ENCODE results near the gene SNTA1. TPM values are rescaled to one million over a fixed set of nuclear protein-coding genes. Genes with fewer than 3 reads are reported as not detected.
"Not testable (repeated sequence)": the region's sequence is repeated elsewhere in the genome, so short reads cannot be mapped to it uniquely, and the experiment has no call there.

The SNTA1 gene
- total RNA-seq, 1 experiment from 2014 or later, result 32.4 TPM

DNA sequence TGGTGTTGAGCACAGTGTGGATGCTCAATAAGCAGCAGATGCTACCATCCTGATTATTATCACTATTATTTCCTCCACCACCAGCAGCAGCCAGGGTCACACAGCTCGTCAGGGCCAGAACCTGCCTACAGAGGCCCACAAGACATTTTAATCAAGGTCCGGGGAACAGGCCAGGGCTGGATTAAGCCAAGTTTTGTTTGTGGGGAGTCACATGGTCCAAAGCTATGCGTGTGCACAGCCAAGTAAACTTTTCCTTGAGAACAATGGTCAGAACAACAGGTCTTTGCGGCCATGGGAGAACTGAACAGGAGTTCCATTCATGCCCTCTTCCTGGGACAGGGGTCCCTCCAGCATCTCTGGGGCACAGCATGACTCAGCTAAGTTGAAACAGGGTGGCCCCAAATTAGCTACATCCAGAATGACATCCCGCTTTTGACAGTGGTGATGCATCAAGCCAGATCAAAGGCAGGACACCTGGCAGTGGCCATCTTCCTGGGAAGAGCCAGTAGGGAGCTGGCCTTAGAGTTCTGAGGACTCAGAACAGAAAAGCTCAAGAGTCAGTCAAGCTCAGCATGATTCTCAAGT, 11.7 kb downstream of the SNTA1 start:
- DNase-seq (ENCODE audit: low read depth), result no peak

DNA sequence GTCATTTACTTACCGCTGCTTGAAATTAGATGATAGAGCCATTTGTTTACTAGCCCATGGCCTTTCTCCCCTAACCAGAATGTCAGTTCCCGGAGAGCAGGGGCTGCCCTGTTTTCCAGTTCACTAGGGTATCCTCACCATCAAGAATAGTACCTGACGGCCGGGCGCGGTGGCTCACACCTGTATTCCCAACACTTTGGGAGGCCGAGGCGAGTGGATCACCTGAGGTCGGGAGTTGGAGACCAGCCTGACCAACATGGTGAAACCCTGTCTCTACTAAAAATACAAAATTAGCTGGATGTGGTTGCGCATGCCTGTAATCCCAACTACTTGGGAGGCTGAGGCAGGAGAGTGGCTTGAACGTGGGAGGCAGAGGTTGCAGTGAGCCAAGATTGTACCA, 19.7 kb downstream of the SNTA1 start:
- not testable (repeated sequence) for DNase-seq (ENCODE audit: low read depth)

DNA sequence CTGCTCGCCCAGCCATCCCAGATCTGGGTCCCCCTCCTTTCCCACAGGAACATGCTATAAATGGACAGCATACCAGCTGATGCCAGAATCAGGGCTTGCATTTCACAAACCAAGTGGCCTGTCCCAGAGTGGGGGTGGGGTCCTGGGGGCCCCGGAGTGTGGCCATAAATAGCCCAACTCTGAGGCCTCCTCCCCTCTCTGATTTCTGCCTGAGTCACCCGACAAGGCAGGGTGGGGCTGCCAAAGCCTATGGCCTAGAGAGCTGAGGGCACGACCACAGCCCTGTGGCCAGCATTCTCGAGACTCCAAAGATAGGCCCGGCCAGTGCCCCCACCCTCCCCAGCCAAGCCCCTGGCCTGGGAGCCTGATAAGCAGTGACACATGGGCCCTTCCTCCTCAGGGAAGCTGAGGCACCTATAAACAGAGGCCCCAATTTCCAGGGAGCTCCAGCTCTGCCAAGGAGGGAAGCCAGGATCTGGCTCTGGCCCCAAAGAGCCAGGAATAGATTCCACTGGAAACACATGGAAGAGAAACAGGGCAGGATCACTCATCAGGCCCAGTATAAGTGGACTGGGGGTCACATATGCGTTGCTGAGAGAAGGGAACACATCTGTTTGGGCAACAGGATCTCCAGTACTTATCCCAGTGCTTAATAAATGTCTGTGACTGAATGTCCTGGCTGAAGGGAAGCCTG, 20.3 kb downstream of the SNTA1 start:
- DNase-seq (ENCODE audit: low read depth), result peak; percentile 83

DNA sequence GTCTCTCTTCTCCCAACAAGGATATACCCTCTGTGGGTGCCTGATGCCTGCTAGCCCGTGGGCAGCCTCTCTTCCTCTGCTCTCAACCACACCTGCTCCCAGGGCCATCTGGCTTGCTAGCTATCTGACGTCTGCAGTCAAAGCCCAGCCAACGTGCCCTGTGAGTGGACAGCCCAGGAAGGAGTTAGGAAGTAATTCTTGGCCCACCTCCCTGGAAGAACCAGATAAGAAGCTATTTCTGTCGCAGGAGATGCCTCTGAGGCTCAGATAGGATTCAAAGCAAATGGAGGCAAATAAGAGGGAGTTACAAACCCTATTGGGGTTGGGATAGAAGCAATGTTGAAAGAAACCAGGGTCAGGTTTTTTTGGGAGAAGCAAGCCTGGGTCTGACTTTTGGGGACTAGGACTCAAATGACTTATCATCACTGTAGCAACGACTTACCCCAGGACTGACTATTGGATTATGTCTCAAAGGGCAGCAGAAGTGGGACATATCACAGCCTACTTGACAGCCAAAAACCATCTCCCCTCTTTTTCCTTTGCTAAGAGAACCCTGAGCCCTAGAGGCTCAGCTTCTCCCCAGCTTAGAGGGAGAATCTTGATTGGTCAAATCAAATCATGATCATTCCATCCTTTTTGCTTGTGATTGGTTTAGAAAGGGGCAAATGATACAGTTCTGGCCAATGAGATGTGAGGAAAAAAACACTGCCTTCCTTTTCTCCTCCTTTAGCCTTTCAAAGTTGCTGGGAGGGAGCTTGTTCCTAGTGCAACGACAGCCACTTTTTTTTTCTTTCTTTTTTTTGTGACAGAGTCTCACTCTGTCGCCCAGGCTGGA, 24.2 kb downstream of the SNTA1 start:
- no peak for DNase-seq (ENCODE audit: low read depth)

DNA sequence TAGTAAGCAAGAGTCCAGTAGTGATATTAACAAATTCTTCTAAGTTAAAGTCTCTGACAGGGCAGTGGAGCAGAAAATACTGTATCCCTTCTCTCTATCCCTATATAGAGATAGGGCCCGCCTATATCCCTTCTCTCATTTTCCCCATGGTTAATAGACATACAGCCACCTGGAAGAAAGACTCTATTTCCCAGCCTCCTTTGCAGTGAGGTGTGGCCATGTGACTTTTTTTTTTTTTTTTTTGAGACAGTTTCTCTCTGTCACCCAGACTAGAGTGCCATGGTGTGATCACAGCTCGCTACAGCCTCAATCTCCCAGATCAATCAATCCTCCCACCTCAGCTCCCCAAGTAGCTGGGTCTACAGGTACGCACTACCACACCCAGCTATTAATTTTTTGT, 25.5 kb downstream of the SNTA1 start:
- DNase-seq (ENCODE audit: low read depth), result no peak

DNA sequence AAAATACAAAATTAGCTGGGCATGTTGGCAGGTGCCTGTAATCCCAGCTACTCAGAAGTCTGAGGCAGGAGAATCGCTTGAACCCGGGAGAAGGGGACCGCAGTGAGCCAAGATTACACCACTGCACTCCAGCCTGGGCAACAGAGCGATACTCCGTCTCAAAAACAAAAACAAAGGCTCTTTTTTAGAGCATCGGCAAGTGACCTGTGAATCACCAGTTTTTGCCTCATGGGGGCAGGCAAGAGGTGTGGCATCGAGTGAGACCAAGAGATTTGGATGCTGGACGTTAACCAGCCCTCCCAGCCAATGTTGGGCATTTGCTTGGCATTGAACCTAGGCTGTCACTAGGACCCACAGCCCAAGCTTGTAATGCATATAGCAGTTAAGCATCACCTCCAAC, 27.6 kb downstream of the SNTA1 start:
- DNase-seq (ENCODE audit: low read depth), result peak; percentile 55

DNA sequence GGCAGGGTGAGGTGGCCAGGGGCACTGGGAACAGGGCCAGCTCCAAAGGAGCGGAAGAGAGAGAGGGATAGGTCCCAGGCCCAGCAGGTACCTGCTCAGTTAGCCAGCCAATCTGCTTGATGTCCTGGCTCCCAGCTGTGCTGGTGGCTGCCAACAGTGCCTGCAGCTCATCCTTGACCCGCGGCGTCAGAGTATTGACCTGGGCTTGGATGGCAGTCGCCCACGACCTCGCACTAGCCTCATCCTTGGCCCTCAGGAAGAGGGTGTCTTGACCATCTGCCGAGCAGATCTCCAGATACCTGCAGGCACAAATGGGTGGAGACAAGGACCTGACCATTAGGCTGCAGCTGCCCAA, 31.1 kb downstream of the SNTA1 start:
- no peak for DNase-seq (ENCODE audit: low read depth)

DNA sequence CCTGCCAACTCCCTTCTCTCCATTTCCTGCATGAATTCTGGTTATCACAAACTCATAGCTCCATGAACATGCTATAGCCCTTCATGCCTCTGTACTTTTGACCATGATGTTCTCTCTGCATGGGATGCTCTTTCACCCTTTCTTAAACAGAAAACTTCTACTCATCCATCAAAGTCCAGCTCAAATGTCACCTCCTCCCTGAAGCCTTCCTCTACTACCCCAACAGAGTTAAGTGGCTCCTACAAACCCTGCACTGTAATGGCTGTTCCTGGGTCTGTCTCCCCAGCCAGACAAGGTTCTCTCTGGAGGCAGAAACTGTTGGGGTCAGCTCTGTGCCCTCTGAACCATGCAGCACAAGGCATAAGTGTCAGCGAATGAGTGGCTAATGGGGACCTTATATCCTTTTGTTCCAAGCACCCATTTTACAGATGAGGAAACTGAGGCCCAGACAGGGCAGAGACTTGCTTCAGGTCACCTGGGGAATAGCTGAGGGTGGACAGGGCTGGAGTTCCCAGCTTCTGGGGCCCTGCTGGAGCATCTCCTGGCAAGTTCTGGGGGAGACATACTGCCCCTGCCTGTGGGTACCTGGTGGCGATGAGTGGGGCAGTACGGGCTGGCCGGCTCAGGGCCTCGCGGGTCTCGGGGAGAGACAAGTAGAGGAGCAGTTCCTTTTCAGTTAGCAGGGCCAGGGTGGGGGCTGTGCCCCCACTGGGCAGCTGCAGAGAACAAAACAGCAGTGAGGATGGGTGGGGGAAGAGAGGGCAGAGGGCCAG, 31.7 kb downstream of the SNTA1 start:
- no peak for DNase-seq (ENCODE audit: low read depth)

DNA sequence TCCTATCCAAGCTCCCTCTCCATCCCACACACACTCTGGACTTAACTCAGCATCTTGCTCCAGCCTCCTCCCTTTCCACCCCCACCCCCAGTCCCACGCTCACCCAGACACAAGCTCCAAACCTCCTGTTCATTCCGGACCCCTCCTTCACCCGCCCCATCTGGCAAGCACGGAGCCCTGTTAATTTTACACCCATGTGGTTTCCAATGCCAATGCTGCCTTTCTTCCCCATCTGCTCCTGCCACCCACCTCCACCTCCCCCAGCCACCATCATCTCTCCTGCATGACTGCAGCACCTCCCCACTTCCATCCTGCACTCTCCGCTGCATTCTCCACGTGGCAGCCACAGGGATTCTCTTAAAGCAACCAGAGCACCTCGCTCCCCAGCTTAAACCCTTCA, 32.3 kb downstream of the SNTA1 start:
- no peak for DNase-seq (ENCODE audit: low read depth)

DNA sequence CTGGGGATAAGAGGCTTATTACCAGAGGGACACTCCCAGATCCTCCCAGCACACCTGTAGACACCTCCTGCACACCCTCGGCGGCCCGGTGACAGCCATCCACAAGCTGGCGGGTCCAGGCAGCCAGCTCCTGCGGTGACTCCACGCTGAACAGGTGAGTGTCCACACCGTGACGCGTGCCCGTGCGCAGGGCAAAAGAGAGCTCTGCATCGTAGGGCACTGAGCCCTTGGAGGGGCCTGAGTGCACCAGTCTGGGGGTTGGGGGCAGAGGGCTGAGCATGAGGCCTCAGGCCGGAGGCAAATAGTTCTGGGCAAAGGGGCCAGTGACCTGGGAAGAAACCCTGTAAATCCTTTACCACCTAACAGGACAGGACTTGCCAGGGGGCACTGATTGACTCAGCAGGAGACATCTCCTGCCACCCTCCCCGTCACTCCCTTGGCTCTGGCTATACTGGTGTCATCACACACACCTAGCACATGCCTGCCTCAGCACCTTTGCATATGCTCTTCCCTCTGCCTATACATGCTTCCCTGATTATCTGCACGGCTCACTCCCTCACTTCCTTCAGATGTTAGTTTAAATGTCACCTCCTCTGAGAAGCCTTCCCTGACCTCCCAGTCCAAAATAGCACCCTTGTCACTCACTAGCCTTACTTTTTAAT, 33.4 kb downstream of the SNTA1 start:
- no peak for DNase-seq (ENCODE audit: low read depth)

DNA sequence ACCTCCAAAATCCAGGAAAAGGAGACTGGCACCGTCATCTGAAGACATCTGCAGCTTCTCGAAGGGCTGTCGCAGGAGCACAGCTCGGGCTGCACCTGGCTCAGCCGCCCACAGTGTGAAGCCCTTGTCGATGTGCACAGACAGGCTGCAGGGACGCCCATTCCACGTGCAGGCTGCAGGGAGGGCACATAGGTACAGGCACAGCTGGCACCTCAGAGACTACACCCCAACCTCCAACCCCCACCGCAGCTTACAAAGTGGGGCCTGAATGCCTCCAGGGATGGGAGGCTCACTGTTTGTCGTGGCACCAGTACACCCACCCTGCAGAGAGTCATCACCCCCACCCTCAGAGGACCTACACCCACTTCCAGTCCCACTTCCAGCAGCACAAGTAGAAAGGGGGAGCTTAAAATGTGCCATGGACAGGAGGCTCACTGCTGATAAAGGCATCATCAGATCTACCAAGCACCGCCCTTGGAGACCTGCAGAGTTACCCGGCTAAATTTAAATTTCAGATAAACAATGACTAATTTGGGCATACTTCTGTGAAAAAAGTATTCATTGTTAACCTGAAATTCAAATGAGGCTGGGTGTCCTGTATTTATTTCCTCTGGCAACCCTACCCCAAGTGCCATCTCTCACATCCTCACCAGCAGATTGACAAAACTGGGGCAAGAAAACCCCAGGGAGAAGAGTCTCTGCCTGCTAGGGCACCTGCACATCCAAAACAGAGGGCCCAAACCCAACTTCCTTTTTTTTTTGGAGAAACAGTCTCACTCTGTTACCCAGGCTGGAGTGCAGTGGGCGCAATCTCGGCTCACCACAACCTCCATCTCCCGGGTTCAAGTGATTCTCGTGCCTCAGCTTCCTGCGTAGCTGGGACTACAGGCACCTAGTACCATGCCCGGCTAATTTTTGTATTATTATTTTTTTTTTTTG, 34.6 kb downstream of the SNTA1 start:
- peak; percentile 44 for DNase-seq (ENCODE audit: low read depth)

DNA sequence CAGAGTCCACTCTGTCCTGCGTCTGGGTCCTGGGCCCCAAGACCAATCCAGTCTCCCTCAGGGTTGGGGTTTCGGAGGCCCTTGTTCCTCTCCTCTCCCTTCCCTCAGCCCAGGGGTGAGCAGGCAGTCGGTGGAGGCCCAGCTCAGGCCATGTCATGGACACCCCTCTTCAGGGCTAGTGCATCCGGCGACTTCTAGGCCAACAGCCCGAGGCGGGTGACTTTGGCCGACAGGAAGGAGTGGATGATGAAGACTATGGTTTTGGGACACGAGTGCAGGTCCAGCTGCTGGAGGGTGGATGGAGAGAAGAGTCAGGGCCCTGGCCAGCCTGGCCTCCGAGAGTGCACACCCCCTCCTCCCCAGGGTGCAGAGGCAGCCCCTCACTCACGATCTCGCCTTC, 35.2 kb downstream of the SNTA1 start:
- no peak for DNase-seq (ENCODE audit: low read depth)

DNA sequence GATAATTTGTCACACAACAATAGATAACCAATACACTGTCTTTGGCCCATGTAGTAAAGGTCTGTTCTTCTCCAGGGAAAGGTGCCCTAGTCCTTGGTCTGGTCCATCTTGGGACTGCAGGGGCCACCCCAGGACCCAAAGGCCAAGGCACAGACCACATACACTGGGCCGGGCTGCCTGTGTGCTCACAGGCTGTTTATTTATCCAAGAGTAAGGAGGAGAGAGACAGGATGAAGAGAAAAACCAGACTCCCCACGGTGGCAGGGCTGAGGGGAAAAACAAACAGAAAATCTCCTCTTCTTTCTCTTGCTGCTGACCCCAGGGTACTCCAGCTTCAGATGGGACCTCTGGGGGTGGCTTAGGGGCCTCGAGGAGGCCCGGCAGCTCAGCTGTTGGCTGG, 35.8 kb downstream of the SNTA1 start:
- no peak for DNase-seq (ENCODE audit: low read depth)

DNA sequence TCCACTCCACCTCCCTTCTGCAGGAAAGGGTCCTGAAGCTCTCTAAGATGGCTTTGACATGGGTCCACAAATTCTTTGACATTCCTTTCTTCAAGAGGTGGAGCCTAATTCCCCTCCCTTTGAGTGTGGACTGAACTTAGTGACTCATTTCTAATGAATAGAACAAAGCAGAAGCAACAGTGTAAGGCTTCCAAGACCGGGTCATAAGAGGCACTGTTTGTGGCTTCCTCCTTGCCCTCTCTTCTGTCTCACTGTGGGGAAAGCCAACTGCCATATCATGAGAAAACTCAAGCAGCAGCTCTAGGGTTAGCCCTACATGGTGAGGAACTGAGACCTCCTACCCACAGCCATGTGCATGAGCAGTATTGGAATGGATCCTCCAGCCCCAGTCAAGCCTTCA, 36.3 kb downstream of the SNTA1 start:
- peak; percentile 57 for DNase-seq (ENCODE audit: low read depth)

DNA sequence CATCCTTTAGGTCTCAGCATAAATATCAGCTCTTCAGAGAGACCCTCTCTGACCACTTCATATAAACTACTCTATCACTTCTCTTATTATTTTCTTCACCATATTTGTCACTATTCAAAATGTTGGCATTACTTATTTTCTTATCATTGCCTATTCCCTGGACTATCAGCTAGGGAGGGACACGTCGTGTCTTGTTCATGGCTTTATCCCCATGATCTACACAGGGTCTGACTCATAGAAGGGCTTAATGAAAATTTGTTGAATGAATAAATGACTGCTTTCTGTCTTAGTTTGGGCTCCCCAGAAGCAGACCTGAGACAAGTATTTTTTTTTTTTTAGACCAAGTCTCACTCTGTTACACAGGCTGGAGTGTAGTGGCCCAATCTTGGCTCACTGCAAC, 39.3 kb downstream of the SNTA1 start:
- DNase-seq (ENCODE audit: low read depth), result no peak

DNA sequence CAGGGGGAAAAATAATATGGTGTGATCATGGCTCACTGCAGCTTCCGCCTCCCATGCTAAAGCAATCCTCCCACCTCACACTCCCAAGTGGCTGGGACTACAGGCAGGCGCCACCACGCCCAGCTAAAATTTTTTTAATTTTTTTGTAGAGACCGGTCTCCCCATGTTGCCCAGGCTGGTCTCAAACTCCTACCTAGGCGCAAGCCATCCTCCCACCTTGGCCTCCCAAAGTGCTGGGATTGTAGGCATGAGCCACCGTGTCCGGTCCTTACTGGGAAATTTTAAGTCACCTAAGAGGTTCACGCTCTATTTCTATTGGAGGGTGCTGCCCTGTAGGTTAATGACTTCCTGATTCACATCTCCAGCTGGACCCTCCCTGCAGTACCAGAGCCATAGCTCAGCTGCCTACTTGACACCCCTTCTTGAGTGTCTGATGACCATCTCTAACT, 41.6 kb downstream of the SNTA1 start:
- no peak for DNase-seq (ENCODE audit: low read depth)

DNA sequence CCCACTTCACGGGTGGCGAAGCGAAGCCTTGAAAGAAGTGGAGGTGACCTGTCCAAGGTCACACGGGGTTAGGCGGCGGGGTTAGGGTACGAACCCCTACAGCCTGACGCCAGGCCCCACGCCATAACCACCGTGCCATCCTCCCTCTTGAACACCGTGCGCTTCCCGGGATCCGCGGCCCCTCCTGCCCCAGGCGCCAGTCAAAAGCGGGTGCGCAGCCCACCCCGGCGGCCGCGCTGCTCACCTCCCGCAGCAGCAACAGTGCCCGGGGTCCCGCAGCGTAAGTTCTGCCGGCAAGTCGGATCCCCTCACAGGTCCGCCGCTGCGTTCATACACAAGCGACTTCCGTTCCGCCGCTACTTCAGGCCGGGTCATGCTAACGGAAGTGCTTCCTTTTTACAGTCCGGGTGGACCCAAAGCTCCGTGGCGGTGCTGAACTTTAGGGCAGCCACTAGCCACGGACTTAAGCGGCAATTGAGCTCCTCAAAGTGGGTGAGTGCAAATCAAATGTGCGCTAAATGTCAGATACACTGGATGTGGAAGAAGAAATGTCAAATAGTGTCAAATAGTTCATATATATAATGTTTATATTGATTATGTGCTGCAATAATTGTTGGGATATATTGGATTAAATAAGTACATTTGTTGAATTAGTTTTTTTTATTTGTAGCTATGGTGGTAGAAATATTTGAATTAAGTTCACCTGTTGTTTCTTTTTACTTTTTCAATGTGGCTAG, 42.2 kb downstream of the SNTA1 start, which contains the start of gene CDK5RAP1:
Gene CDK5RAP1, minus strand, starts transcription at position 336 of the 737 bp plus-strand sequence. CDS start 4,455 bp downstream, outside the sequence.
- peak; percentile 91 for DNase-seq (ENCODE audit: low read depth)

DNA sequence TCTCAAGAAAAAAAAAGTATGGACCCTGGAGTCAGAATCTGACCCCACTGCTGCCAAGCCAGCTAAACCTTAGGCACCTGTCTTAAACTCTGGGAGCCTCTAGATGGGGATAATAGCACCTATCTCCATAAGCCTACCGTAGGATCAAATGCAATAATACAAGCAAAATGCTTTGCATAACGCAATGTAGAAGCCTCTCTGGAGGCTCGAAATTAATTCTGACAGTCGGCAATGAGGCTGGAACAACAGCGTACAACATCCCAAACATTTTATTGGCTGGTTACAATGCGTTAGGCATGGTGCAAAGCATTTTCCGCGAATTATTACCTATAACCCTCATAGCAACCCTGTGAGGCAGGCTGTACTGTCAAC, 42.8 kb downstream of the SNTA1 start:
- peak; percentile 58 for DNase-seq (ENCODE audit: low read depth)

DNA sequence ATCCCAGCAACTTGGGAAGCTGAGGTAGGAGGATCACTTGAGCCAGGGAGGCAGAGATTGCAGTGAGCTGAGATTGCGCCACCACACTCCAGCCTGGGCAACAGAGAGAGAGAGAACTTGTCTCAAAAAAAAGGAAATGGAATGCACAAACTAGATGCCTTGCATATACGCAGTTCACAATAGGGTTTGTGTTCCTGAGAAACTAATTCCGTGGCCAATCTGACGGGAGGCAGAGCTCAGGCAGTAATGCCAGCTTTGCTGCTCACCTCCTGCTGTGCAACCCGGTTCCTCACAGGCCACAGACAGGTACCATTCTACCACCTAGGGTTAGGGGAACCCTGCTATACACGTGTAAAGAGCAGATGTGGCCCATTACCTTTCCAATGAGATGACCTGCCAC, 43.6 kb downstream of the SNTA1 start:
- no peak for DNase-seq (ENCODE audit: low read depth)

DNA sequence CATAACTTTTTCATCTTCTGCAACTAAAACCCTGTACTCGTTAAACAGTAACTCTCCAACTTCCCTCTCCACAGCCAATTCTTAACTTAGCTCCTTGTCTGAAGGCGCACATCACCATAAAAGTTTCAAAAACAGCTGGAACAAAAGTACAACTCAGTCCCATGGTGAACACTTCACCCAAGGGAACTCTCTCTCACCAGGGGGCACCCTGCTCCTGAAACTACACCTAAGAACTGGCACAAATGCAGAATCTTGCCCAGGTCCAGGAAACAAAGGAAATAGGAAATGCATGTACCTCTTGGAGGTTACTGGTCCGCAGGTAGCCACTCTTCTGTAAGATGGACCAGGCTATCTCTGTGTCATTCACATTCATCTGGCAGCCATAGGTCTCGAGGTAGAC, 48.8 kb downstream of the SNTA1 start:
- DNase-seq (ENCODE audit: low read depth), result peak; percentile 20

Measured in M059J (cell line).